Testis (tissue), 2 donors: ENCODE results near the gene HELZ.

ENCODE experiments used
- CTCF ChIP-seq, 3 experiments: fragments of 450-650 bp in 2 of 3; fragments of 200-600 bp in 1 of 3; sonication (generic) in 1 of 3; IDR thresholded peaks; one replicate each; pipeline ENCODE4 v1.5.1; 2016 to 2019; ENCODE audit warnings: antibody characterized with exemption in 3 of 3, mild to moderate bottlenecking in 2 of 3, moderate library complexity in 1 of 3
- POLR2A ChIP-seq: fragments of 450-650 bp; IDR thresholded peaks from one replicate; pipeline ENCODE4 v1.6.1; 2017; ENCODE audit warnings: antibody characterized with exemption, mild to moderate bottlenecking, moderate library complexity

GRCh38 chr17:67202503-67202902 is 42.5 kb downstream of the HELZ start:
- no peak for TF ChIP-seq CTCF (IDR thresholded peaks at IDR 0.05)
- TF ChIP-seq POLR2A = no peak
